Measurements from ENCODE around the gene RNF212.

DNA sequence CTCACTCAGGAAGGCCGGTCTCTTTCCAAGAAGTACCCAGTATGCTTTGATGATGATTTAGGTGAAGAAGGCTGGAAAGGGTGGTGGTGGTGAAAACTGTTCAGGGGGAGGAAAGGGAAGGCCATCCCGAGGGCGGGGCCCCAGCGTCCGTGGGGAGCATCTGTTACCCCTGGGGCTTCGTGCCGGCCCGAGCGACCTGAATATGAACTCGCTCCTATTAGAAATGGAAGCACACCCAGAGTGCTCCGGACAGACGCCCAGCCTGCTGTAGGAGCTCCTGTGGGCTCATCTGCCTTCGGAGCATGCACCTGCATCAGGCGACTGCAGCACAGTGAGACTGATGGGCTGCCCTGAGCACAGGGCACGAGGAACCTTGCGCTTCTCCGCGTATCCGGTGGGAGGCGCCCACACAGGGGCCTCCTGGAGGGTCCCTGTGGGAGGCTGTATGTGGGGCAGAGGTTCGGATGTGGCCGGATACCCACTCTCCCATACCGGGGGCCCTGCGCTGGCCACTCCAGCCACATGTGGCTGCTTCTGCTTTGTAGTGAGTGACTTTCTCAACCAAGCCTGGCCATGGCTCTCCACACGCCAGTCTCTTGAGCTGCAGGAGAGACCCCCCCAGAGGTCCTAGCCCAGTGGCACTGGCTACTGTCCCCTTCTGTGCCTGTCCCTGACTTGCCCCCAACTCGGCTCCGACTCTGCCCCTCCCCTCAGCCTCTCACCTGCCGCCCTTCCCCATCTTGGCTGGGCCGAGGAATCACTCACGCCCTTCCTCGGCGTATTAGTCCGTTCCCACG is 65.2 kb downstream of the RNF212 start:
- TF ChIP-seq POLR2AphosphoS5 (IDR thresholded peaks at IDR 0.05) (no peak), POLR2A (IDR thresholded peaks at IDR 0.05; ENCODE audit: low read depth) (no peak)
- TF ChIP-seq, protein P1, sequence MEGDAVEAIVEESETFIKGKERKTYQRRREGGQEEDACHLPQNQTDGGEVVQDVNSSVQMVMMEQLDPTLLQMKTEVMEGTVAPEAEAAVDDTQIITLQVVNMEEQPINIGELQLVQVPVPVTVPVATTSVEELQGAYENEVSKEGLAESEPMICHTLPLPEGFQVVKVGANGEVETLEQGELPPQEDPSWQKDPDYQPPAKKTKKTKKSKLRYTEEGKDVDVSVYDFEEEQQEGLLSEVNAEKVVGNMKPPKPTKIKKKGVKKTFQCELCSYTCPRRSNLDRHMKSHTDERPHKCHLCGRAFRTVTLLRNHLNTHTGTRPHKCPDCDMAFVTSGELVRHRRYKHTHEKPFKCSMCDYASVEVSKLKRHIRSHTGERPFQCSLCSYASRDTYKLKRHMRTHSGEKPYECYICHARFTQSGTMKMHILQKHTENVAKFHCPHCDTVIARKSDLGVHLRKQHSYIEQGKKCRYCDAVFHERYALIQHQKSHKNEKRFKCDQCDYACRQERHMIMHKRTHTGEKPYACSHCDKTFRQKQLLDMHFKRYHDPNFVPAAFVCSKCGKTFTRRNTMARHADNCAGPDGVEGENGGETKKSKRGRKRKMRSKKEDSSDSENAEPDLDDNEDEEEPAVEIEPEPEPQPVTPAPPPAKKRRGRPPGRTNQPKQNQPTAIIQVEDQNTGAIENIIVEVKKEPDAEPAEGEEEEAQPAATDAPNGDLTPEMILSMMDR (IDR thresholded peaks at IDR 0.05): no peak

All from esophagus muscularis mucosa (tissue), 3 donors.